Measurements from ENCODE around the gene CYP27A1.

Gene CYP27A1

DNA sequence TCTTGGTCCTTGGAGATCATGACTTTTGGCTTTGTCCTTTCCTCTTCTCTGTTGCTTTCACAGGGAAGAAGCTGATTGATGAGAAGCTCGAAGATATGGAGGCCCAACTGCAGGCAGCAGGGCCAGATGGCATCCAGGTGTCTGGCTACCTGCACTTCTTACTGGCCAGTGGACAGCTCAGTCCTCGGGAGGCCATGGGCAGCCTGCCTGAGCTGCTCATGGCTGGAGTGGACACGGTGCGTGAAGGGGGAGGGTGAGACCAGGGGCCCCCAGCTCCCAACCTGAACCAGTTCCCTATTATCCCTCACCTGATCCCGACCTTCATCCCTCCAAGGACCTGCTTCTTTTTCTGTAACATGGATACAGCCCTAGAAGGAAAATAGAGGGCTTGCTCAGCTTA, 30.9 kb downstream of the CYP27A1 start:
- no peak for DNase-seq

DNA sequence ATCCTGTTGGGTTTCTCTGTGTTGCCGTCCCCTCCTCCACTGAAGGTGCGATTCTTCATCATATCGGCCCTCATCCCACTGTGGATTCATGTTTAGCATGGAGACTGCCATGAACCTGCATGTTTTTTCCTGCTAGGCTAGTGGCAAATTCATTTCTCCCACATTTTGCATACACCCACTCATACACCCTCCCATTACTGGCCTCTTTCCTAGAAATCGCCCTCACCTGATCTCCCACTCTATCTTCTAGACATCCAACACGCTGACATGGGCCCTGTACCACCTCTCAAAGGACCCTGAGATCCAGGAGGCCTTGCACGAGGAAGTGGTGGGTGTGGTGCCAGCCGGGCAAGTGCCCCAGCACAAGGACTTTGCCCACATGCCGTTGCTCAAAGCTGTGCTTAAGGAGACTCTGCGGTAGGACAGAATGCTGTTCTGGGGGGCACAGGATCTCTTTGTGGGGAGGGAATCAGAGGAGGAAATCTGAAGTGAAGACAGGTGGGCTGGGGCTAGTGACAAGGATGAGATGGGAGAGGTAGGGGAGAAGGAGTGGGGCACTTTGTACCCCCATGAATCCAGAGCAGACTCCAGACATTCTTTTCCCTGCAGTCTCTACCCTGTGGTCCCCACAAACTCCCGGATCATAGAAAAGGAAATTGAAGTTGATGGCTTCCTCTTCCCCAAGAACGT, 32.0 kb downstream of the CYP27A1 start:
- DNase-seq = no peak

DNA sequence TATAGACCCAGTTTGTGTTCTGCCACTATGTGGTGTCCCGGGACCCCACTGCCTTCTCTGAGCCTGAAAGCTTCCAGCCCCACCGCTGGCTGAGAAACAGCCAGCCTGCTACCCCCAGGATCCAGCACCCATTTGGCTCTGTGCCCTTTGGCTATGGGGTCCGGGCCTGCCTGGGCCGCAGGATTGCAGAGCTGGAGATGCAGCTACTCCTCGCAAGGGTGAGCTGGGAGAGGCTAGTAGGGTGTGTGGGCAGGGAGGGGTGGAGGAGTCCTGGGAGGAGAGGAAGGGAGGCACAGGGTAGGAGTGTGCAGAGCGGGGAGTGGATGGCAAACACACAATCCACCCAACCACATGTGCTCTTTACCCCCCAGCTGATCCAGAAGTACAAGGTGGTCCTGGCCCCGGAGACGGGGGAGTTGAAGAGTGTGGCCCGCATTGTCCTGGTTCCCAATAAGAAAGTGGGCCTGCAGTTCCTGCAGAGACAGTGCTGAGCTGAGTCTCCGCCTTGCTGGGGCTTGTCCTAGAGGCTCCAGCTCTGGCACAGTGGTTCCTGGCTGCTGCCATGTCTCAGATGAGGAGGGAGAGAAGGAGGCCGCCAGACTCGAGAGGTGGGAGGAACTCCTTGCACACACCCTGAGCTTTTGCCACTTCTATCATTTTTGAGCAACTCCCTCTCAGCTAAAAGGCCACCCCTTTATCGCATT, 32.7 kb downstream of the CYP27A1 start:
- DNase-seq = no peak

DNA sequence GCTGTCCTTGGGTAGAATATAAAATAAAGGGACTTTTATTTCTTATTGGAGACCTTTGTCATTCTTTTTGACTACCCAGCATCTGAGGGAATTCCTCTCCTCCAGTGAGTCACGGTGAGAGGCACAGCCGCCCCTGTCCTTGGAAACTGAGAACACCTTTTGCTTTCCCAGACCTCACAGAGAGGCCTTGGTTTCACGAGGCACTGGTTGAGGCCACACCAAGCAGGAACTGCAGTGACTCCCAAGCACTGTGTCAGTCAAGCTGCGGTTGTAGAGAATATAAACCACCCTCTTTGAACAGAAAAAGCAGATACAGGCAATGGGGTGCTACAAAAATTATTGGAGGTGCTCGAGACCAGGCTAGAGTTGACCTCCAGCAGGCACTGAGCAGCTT, 33.3 kb downstream of the CYP27A1 start:
- DNase-seq = no peak

DNA sequence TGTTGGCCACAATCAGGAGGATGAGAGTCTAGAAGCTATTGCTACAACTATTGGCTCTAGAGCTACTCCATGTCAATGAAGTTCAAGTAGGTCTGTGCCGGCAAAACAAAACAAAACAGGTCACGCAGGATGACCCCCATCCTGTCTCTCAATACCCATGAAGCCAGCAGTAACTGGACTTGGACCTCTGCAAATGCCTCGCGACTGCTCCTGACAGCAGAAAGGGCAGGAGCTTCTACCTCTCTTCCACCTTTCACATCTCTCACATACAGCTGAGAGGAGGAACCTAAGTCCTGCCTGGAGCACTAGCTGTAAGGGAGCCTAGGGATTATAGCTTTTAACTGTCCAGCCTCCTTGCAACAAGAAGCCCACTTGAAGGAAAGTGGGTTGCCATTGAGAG, 33.7 kb downstream of the CYP27A1 start:
- DNase-seq = no peak

DNA sequence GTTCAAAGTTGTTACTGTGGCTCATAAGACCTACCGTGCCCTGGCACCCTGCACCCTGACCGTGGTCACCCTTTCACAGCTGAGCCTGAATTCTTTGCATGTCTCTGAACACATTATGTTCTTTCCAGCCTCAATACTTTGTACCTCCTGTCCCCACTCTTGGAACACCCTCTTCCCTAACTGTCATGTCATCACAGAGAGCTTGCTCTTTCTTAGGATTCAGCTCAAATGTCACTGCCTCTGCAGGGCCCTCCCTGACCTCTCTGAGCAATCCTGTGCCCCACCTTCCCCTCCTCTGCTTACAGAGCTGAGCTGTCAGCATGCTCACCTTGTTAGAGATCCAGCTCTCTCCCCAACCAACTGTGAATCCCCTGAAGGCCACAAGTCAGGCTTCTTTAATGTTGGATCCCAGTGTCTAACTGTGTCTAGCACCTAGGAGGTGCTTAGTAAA, 34.6 kb downstream of the CYP27A1 start:
- DNase-seq = no peak

DNA sequence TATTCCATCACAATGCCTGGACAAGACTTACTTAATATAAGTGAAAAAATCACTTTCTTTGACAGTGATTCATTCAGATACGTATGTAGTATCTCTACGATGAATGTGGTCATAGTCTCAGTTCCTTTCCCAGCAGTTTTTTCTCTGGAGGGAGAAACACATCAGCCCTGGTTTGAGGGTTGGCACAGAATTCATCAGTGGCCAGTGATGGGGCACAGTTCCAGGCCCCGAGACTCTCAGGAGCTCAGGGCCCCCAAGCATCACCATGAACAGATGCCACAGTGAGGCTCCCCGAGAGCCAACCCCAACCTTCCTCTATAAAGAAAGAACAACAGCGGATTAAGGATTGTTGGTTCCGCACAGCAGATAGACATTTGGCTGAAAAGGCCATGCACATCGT, 37.1 kb downstream of the CYP27A1 start:
- no peak for DNase-seq

DNA sequence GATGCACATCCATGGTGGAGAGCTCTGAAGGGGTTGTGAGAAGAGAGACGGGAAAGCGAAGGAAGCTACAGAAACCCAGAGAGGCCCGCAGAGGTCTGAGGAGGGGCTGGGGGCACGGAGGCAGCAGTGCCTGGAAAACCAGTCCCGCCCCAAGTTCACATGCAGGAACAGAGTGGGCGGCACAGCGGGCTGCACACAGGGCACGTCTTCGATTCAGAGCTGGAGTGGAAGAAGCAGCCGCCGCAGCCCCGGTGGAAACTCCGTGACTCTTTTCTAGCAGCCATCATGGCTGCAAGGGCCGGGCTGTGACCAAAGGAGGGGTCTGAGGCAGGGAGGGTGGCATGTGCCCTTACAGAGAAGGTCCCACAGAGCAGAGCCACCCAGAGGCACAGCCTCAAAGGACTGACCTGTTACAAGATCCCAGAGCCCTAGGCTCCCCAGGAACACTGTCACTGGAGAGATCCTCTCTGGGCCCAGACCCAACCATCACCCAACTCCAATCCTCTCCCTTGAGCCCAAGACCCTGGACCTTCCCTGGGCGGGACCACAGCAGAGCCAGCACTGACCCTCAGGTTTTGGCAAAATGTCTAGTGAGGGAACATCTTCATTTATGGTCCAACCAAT, 38.9 kb downstream of the CYP27A1 start:
- DNase-seq = no peak

DNA sequence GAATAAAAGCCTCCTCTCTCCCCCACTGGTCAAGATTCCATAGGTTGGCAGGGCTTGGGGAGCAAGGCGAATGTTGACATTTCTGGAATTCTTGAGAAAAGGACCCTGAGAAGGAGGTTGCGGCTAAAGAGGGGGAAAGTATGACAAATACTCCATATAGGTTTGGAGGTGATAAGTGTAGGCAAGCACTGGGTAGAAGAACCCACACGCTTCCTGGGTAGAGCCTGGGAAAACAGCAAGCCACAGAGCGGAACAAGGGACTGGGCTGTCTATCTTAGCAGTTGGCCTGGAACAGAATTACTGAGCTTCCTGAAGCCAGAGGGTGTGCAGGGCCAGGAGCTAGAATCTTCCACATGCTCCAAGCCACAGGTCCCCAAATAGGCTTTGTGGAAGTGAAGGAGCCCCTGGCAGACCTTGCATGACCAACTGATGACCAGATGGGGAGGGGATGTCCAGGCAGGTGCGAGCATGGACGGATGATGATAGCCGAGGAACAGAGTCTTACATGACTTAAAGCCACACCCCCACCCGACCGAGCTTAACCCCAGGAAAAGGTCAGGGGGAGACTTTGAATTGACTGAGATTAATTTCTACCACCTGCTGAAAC, 39.8 kb downstream of the CYP27A1 start:
- DNase-seq = no peak

DNA sequence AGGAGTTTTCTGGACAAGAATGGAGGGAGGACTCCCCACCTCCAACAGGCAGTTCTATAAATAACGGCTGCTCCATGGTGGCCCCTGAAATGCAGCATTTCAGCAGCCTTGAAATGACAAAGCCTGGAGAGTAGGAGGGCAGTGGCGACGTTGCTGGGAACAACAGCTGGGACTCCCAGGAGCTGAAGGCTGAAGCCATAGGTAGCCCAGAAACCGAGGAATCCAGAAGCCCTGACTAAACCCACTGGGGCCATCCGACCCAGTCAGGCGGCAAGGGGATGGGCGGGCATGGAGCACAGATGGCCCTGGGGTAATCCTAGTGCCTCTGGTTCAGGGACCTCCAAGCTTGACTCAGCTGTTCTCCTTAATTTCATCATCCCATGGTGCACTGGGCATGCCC, 40.7 kb downstream of the CYP27A1 start:
- no peak for DNase-seq

DNA sequence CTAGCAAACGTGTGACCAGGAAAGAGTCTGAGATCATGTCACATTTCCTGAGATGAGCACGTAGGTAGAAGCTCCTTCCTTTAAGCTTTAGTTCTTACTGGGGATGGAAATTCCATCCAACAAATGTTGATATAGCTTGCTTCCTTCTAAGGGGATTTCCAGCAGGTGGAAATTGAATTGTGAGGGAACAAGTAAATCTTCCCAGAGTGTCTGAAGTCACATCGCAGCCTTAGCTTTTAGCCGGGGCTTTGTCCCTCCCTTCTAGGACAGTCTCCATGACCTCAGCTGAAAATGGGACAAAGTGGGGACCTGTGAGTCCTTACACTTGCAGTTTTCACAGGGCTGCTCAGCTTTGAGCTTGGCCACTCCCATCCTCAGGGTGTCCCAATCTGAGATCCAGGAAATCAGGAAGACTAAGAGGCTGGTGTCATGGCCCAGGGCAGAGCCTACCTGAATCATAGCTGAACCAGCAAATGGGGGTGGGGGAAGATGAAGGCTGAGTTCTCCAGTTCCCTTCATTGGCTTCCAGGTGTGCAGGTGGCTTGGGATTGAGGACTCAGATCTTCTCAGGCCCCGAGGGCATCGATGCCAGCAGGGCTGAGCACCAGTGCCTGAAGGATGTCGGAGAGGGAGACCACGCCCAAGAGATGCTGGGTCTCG, 41.4 kb downstream of the CYP27A1 start:
- DNase-seq = no peak

DNA sequence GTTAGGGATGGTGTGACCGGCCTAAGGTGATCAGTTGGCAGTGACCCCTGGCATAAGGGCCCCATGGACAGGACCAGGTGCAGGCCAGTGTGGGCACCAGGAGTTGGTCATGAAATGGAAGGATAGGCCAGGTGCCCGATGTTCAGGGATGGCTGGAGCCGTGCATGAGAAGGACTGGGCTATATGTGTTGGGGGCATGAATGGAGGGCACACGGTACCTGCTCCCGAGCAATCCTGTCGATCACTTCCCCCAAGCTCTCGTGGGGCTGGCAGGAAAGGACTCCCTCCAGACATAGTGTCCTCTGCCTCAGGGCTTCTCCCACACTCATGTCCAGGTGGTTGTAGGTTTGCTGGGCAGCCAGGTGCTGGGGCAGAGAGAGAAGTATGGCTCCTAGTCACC, 42.1 kb downstream of the CYP27A1 start:
- DNase-seq = no peak

DNA sequence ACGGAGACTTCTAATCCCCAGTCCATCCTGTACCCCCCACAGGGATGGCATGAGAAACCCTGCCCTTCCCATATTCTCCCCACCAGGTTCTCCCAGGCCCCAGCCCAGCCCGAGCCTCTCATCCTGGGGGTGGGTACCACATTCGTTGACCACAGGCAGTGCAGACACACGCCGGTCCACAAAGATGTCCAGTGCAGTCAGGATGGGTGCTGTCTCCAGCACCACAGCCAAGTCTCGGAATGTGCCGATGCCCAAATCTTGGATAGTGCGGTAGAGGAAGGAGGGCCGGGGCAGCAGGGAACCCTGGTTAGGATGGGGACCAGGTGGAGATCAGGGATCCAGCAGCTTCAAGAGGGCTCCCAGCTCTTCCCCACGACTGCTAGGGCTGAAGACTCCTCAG, 44.8 kb downstream of the CYP27A1 start:
- no peak for DNase-seq

DNA sequence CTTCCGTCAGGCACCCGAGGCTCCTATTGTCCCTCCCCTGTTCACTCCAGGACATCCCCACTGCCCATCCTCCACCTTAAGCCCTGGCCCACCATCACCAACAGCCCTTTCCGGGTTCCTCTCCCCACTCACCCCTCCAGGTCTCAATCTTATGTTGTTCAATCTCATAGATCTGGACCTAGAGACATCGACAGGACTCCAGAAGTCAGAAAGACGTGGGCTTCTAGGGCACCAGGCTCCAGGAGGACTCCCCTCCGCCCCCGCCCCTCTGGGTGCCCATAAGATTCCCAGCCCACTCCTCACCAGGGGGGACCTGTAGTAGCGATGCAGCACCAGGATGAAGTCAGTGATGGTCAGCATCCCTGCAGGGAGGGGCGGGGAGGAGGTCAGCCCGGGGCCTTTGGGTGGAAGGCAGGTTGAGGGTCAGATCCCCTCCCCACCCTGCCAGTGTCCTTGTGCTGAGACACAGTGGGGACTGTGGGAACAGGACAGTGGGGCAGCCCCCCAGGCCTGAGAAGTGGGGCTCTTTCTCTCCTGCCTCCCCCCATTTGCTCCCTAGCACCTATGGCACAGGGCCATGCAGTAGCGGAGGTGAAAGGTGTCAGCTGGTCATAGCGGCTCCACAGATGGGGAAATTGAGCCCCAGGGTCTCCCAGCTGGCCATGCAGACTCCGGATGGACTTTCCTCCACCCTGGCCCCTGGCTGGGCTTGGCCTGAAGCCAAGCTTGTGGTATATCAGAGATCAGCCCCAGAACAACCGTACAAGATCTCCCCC, 45.9 kb downstream of the CYP27A1 start:
- no peak for DNase-seq

DNA sequence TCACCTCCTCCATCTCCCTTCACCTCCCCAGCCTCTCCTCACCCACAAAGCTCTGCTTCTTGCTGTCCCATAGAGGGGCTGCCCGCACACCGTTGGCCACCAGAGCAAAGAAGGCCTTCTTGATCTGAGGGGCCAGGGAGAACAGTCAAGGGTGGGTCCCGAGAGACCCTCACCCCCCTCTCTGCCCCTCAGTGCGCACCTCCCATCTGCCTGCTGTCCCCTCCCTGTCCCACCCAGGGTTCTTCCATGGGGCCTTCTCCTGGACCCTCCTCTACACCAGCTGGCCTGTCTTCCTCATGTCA, 46.5 kb downstream of the CYP27A1 start:
- DNase-seq = no peak

DNA sequence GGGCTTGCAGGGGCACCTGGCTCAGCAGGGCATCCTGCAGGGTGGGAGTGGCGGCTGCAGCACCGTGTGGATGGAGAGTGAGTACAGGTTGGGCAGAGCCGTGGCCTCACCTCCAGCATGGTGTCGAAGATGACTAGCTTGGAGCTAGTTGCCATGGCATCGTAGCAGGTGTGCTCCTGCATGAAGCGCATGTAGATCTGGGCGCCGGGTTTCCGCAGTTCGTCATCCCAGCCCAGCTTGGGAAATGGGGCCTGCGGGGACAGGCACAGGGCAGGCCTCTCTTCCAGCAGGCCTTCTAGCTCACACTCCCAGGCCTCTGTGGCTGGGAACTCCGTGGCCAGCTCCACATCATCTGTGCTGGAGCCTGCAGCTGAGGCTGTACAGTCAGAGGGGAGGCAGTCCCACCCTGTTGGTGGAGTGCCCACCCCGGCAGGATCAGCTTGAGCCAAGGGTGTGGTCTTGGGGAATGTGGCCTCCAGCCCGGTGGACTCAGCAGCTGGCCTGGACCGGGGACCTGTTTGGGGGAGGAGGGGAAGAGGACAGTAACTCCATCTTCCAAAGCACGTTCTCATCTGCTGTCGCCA, 48.0 kb downstream of the CYP27A1 start:
- DNase-seq = no peak

DNA sequence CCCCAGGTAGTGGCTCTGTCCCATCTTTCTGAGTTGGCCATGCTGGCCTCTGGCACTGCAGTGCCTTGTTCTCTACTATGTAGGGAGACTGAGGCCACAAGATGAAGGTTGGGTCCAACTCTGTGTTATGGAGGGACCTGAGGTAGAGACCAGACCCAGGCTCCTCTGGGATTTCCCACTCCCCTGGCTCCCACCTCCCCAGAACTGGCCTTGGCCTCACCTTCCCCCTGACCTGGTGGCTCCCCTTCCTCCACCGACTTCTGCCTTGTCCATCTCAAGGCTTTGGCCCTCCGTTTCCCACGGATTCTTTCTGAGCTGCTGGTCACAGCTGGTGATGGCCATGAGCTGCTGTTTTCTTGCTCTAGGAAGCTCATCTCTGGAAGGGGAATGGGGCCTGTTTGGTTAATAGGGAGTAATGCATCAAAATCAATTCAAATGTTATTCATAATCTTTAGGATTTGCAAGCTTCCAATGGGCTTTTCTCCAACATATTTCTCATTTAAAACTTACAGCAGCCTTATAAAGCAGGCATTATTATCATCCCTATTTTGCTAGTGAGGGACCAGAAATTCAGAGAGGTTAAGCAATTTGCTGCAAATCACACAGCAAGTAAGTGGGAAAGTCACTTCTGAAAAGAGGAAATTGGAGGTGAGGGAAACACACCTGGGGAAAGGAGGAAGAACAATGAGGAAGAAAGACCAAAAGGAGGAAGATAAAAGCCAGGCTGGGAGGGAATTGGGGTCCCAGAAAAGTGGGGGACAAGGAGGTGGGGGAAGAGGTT, 48.8 kb downstream of the CYP27A1 start:
- DNase-seq = no peak

DNA sequence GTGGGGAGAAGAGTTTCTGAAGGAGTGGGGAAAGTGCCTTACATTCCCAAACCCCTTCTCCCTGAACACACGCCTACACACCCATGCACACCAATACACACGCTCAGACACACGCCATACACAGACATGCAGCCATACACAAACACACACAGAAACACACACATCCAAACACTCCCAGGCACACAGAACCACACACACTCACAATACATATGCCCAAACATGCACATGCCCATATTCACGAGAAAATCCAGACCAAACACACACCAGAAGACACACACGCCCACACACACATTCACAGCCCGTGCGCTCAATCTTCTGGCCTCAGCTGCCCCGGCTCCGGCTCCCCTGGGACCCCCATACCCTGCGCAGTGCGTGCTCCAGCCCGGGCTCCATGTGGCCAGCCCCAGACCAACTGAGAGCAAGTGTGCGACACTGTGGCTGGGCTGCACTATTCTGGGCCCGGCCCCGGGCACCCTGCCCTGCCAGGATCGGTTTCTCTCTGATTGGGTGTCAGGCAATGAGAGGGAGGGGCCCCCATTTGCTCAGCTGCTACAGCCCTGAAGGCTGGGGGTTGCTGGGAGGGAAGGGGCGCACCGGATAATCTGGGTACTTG, 49.5 kb downstream of the CYP27A1 start, which contains the start of gene PRKAG3:
Gene PRKAG3, minus strand, starts transcription at position 426 of the 613 bp plus-strand sequence.
- no peak for DNase-seq

DNA sequence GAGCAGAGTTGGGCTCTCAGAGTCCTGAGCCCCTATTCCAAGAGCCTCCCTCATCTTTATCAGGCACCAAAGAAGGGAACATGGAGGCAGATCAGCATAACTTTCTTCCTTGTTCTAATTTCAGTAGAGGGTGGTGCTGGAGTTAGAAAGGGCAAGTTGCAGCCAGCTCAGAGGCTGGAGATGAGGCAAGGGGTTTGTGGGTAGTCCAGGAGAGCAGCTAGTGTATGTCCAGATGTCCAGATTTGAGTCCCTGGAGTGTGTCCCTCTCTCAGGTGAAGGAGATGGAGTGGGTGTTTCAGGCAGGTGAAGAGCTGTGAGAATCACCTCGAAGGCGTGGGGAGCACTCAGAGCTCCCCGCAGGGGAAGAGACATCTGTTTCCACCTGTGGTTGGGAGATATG, 50.1 kb downstream of the CYP27A1 start:
- DNase-seq = no peak

DNA sequence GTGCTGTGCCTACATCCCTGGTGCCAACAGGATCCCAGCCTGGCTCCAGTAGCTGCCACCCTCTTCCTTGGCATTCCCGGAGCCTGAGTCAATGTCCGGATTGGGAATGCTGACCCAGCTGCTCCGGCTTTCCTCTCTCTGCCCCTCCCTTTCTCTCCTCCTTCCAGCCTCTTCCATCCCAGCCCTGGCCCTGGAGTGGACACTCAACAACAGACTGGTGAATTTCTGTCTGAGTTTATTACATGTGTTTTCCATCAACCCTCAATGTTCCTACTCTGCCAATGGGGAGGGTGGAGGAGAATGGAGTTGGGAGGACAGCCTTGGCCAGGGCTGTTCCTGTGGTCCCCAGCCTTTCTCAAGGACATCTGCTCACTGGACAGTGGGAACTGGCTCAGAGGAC, 50.6 kb downstream of the CYP27A1 start:
- DNase-seq = no peak

DNA sequence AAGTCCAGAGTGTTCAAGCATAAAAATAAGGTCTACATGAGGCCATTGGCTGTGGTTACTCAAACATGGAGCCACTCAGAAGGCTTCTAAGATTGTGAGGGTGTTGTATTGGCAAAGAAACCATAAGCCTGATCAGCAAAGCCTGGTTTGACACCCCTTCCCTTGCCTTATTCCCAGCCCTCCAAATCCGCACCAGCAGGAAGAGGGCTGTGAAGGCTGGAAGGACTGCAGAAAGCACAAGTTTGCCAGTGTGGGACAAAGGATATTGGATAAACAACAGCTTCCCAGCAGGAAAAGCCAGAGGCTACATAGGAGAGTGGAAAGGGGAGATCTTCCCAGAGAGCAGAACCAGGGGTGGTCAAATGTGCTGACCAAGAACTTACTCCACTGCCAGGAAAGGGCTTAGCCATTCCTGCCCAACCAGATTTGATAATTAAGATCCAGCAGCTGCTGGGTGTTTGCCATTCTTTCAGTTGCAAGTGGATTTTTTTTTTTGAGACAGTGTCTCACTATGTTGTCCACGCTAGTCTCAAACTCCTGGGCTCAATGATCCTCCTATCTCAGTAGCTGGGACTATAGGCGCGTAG, 51.2 kb downstream of the CYP27A1 start:
- no peak for DNase-seq

Measured in bone marrow (tissue), 2 donors.